SHP77 treated with DMSO at 0.1 percent for 48 hours (cell line): ENCODE results near the gene CH25H.

Source experiments
- DNase-seq: peaks from one replicate; lab custom pipeline; 2025; lab: John Stamatoyannopoulos, UW

CH25H gene

DNA sequence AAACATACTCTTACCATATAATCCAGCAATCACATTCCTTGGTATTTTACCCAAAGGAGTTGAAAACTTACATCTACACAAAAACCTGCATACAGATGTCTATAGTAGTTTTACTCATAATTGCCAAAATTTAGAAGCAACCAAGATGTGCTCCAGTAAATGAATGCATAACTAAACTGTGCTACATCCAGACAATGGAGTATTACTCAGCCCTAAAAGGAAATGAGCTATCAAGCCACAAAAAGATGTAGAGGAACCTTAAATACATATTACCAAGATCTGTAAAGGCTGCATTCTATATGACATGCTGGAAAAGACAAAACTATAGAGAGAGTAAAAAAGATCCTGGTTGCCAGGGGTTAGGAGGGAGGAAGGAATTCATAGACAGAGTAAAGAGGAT lies 21.8 kb upstream of the CH25H start:
- no peak for DNase-seq

DNA sequence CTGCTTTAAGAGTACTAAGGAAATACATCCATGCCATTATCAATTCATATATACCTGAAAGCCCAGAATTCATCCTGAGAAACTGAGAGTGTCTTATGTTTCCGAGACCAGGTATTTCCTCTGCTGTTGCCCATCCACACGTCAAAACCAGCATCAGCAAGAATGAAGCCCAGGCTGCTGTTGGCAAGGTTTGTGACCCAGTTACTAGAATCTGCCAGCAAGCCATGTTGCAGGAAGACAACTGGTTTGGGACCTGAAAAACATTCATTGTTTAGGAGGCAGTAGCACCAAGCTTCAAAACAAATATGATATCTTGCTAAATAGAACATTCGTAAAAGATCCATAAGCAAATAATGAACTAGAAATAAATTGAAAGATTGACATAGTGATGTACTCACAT lies 21.0 kb upstream of the CH25H start:
- DNase-seq: no peak

DNA sequence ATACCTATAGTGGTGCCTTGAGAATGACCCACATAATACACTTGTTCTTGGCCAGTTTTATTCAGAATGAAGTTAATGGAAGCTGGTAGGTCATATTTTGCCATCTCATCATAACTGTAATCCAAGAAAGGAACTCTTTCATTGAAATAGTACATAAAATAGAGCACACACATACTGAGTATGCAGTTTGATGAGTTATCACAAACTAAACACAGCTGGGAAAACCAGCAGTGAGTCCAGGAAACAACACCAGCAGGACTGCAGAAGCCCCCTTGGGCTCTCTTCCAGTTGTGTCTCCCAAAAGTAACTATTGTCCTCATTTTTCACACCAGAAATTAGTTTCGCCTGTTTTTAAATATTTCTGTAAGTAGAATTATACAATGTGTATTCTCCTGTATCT lies 19.8 kb upstream of the CH25H start:
- no peak for DNase-seq

- no peak for DNase-seq
Measured at GRCh38 chr10:89224739-89225443, 17.8 kb upstream of the CH25H start.

GRCh38 chr10:89221919-89222318 lies 14.8 kb upstream of the CH25H start:
- DNase-seq: no peak

DNA sequence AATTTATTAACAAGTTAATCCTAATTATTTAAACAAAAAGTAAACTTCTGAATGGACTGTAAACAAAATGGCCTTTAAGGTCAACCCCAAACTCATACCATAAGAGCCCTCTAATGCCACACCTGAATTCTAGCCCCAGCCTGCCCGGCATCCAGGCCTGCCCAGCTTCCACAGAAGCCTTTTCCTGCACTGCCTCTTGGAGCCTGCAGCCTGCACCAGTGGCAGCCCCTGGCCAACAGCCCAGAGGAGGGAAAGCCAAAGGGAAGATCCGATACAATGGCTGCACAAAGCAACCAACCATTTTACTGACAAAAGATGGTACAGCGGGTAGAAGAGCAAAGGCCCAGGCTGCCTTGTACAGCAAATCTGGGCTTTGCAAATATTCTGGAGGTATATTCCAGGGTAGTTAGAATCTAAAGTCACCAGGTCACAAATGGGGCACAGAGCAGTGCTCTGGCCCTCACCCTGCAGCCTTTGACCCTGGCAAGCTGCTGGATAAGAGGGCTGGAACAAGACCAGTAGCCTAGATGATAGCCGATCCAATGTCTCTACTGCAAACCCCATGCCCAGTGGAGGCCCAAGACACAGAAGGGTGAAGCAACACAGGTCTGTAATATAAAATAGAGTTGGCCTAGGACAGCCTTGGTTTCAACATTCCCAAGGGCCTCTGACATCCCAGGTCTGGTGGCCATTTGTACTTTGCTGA lies 12.5 kb upstream of the CH25H start:
- DNase-seq: no peak

DNA sequence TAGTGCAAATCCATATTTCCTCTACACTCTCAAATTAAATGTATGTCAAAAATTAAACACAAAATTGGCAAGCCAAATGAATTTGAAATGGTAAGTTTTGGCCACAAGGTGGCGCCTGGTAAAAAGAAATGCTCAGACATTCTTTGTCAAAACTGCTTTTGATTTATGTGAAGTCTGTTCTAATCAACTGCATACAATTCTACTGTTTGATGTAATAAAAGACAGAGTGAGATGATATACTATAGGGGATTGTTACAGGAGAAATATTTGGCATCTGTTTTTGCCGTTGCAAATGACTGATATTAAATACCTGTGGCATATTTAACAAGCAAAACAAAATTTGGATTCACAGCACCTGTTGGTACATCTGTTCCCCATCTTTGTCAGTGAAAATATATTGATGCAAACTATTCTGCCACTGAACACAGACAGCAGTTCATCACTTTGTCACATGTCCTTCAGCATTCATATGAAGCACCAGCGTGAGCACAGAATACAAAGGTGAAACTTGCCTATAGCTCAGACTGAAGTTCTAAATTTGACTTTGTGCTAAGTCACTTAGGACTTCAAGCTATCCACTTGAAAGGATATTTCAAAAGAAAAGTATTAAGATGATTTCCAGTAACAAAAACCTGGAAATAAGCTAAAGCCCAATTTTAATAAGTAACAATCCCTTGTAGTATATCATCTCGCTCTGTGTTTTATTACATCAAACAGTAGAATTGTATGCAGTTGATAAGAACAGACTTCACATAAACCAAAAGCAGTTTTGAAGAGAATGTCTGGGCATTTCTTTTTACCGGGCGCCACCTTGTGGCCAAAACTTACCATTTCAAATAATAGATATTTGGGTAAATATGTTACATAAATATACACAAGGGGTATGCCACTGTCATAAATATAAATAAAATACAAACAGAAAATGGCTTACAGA lies 10.2 kb upstream of the CH25H start:
- peak; percentile 1 for DNase-seq

- DNase-seq: no peak
Measured at GRCh38 chr10:89216056-89216455, 8.9 kb upstream of the CH25H start.

GRCh38 chr10:89215511-89215910 lies 8.4 kb upstream of the CH25H start:
- no peak for DNase-seq

- DNase-seq: no peak
Measured at GRCh38 chr10:89214566-89215165, 7.5 kb upstream of the CH25H start.

DNA sequence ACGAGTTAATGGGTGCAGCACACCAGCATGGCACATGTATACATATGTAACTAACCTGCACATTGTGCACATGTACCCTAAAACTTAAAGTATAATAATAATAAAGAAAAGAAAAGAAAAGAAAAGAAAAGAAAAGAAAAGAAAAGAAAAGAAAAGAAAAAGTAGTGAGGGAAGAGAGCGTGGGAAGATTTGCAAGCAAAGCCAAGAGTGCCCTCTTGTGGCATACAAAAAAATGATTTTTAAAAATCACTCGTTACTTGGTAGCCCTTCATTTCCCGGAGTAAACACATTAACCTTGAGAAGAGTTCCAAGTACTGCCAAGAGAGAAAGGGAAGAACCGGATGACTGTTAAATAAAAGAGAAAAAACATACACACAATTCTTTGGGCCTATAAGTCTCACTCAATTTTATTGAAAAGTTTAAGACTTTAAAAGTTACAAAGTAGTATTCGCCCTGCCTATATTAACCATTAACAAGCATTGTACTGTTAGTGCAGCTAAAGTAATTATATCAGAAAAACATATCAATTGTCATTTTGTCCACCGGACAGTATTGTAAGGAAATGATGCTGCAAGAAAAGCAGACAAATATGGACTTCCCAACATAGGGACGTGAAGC lies 6.2 kb upstream of the CH25H start:
- DNase-seq: no peak

GRCh38 chr10:89210794-89211425 lies 3.8 kb upstream of the CH25H start:
- no peak for DNase-seq

DNA sequence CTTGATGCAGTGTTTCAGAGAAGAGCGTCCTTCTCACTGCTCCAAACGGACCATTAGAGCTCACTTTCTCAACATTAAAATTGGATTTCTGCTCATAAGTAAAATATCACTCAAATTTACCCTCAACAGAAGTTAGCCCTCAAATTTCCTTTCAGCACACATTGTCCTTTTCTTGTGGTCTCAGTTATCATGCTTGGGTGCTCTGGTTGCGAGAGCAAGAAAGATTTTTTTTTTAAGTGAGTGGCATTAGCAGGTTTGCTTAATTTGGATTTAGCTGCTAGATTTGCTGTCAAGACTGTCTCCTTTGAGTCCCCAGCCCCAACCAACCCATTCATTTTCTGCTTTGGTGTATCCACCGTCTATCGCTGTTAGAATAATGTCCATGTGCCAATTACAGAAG lies 2.6 kb upstream of the CH25H start:
- DNase-seq: no peak

DNA sequence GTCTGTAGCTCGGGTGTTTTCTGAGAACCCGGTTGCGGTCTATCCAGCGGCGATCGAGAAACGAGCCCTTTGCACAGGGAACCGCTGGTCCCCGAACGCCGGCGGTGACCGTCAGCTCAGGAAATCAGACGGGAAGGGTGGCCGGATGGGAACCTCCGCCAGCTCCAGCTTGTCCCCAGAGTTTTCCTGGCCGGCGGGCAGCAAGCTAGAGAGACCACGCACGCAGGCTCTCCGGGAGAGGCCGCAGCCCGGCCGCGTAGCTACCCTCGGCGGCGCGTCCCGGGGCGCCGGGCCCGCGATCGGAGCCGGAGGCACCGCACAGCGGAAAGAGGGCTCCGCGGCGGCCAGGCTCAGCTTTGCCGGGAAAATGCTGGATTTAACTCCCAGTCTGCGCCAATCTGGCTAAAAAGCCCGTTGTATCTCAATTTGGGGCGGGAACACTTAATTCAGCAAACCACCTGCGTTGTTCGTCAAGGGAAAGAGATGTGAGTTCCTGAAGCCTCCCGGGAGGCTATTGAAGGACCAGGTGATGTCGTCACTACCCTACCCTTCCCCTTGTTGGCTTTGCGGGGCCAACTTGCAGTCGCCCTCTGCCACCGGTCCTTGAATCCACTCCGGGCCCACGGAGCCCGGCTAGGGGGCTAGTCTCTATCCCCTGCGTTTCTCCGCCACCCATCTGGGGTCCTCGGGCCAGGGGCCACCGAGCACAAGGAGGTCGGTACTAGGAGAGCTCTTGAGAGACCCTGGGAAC lies 859 bp upstream of the CH25H start:
- no peak for DNase-seq

GRCh38 chr10:89206402-89207180 lies 526 bp downstream of the CH25H start:
- DNase-seq: no peak

- DNase-seq: no peak
Measured at GRCh38 chr10:89204621-89205185, 2.4 kb downstream of the CH25H start.

- no peak for DNase-seq
Measured at GRCh38 chr10:89203237-89203636, 3.9 kb downstream of the CH25H start.

DNA sequence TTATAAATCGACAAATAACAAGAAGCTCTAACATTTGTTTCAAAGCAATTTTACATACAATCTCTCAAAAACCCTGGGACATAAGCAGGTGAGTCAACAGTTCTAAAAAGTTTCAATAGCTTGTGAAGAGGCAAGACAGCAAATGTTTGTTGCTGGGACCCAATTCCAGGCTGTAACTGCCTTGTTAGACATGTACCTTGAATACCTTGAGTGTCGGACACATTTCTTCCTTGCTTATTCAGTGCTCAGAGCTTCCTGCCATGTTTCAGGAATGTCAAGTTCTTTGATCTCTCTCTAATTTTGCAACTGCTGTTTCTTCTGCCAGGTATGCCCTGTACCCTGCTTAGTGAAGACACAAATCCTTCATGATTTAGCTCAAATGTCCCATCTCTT lies 5.1 kb downstream of the CH25H start:
- DNase-seq: no peak

- DNase-seq: no peak
Measured at GRCh38 chr10:89201345-89202032, 5.6 kb downstream of the CH25H start.
